Subcutaneous abdominal adipose tissue (tissue), 5 donors: ENCODE data around the gene KRTAP5-9.

Experiments
- H3K27ac ChIP-seq: one replicate; pipeline ENCODE4 v1.7.0; 2013; ENCODE audit warnings: low read depth, mild to moderate bottlenecking, inconsistent platforms, low read length, moderate library complexity
- H3K27me3 ChIP-seq, 5 donors: one replicate each; pipeline ENCODE4 v1.7.0; 2013; ENCODE audit warnings: low read length in 5 of 5, inconsistent platforms in 1 of 5; ENCODE audit not compliant: control insufficient read depth in 5 of 5, insufficient read depth in 4 of 5
- H3K36me3 ChIP-seq, 5 donors: one replicate each; pipeline ENCODE4 v1.7.0; 2013; ENCODE audit warnings: low read length in 5 of 5; ENCODE audit not compliant: control insufficient read depth in 5 of 5, insufficient read depth in 5 of 5
- H3K4me1 ChIP-seq, 5 donors: one replicate each; pipeline ENCODE4 v1.7.0; 2013; ENCODE audit warnings: low read length in 5 of 5, mild to moderate bottlenecking in 3 of 5, moderate library complexity in 1 of 5; ENCODE audit not compliant: control insufficient read depth in 5 of 5, insufficient read depth in 5 of 5
- H3K4me3 ChIP-seq, 5 donors: one replicate each; pipeline ENCODE4 v1.7.0; 2013; ENCODE audit warnings: low read length in 5 of 5, low read depth in 1 of 5
- H3K9ac ChIP-seq, 5 donors: one replicate each; pipeline ENCODE4 v1.7.0; 2013; ENCODE audit warnings: low read length in 5 of 5, mild to moderate bottlenecking in 4 of 5, moderate library complexity in 3 of 5
- H3K9me3 ChIP-seq, 5 donors: one replicate each; pipeline ENCODE4 v1.7.0; 2013; ENCODE audit warnings: low read length in 5 of 5; ENCODE audit not compliant: control insufficient read depth in 5 of 5
- donor health status: healthy.
- donor health status: healthy.
- donor health status: healthy.
- donor health status: healthy.
- donor health status: healthy.

The KRTAP5-9 gene

DNA sequence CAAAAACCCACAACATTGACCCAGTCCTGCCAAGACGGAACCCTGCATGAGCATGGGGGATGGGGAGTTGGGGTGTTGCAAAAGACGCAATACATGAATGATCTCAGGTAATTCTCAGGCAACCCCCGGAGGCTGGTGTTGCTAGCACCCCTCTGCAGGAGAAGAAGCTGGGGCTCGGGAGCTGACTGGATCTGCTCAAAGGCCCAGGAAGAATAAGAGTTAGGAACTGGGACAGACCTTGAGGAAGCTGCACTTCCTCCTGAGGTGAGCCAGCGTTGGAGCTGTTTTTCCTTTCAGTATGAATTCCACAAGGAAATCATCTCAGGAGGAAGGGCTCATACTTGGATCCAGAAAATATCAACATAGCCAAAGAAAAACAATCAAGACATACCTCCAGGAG is at the start of gene KRTAP5-9:
Gene KRTAP5-9 (plus strand): TSS at position 301 of the 400 bp plus-strand sequence. CDS start 238 bp downstream, outside the sequence.
- H3K36me3 ChIP-seq: no peaks in the 10 kb centered on the region
- H3K27ac ChIP-seq: no peak within 1 kb of the TSS
- H3K4me3 ChIP-seq: no peak within 1 kb of the TSS
- H3K9ac ChIP-seq: no peak within 1 kb of the TSS
- peaks cover 0 to 5% (median 0%) of the 10 kb centered on the region in 5 donors for H3K27me3 ChIP-seq
- peaks cover 0 to 18% (median 3%) of the 10 kb centered on the region in 5 donors for H3K4me1 ChIP-seq
- peaks cover 0 to 3% (median 0%) of the 10 kb centered on the region in 5 donors for H3K9me3 ChIP-seq

GRCh38 chr11:71499125-71499524 is 49.1 kb upstream of the KRTAP5-9 start:
- no peak overlapping the region for H3K4me3 ChIP-seq
- no peak overlapping the region for H3K27ac ChIP-seq
- H3K9ac ChIP-seq: no peak overlapping the region
- H3K36me3 ChIP-seq: peaks cover 10 to 94% (median 80%) of the 10 kb centered on the region in 5 donors
- H3K4me1 ChIP-seq: peaks cover 2 to 15% (median 11%) of the 10 kb centered on the region in 5 donors
- H3K27me3 ChIP-seq: no peaks in the 10 kb centered on the region
- peaks cover 0 to 3% (median 0%) of the 10 kb centered on the region in 5 donors for H3K9me3 ChIP-seq

DNA sequence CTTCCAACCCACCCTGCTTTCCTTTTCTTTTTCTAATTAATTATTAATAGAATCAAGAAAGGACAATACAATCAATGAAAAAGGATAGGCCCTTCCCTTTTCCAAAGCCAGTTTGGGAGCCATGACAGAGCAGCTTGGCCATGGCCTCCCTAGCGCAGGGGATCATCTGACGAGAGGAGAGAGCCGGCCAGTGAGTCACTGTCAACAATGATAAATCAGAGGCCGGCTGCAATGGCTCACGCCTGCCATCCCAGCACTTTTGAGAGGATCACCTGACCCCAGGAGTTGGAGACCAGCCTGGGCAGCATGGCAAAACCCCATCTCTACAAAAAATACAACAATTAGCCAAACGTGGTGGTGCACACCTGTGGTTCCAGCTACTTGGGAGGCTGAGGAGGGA is 48.7 kb upstream of the KRTAP5-9 start:
- Histone ChIP-seq H3K27ac (no peak overlapping the region), H3K9me3 (peaks cover 0 to 3% (median 0%) of the 10 kb centered on the region in 5 donors), H3K36me3 (peaks cover 10 to 94% (median 79%) of the 10 kb centered on the region in 5 donors), H3K4me3 (no peak overlapping the region), H3K9ac (no peak overlapping the region), H3K4me1 (peaks cover 2 to 19% (median 11%) of the 10 kb centered on the region in 5 donors), H3K27me3 (no peaks in the 10 kb centered on the region)

- Histone ChIP-seq H3K9ac (no peak overlapping the region), H3K4me1 (peaks cover 2 to 22% (median 11%) of the 10 kb centered on the region in 5 donors), H3K36me3 (peaks cover 6 to 84% (median 69%) of the 10 kb centered on the region in 5 donors), H3K27me3 (no peaks in the 10 kb centered on the region), H3K27ac (no peak overlapping the region), H3K4me3 (no peak overlapping the region), H3K9me3 (peaks cover 0 to 3% (median 0%) of the 10 kb centered on the region in 5 donors)
Measured at GRCh38 chr11:71500601-71501021, 47.6 kb upstream of the KRTAP5-9 start.

DNA sequence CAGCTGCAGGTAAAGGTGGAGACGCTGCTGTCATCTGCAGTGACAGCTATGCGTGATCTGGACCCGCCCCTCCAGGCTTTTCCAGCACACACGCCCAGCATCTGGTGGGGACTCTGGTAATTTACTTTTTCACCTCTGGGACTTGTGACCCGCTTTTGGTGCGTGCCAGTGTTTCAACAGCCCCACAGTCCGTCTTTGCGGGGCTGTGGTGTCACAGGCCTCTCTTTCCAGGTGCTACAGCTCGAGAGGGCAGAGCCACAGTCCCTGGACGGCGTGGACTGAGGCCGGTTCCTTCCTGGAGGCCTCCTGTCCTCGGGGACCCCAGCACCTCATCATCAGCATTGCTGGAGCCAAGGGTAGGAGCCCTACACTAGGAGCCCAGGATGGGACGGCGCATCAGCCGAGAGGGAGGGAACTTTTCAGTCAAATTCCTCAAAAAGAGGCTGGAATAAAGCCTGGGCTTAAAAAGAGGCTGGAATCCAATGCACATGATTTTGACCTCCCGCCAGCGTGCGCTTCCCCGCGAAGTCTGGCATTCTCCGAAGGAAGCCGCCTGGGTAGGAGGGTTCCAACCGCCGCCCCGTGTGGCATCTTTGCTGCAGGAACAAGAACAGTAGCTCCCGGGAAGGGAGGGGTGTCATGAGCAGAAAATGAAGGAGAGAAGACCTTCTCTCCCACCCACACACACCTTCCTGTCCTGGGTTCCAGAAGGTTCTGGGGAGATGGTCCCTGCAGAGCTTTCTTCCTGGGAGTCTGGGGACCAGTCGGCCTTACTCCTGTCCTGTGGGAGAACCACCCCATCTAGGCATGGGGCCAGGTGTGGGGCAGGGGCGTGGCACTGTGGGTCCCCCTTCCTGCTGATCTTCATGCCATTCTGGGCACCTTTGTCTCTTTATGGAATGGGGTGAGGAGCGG is 46.9 kb upstream of the KRTAP5-9 start:
- Histone ChIP-seq H3K27me3 (no peaks in the 10 kb centered on the region), H3K27ac (no peak overlapping the region), H3K4me3 (no peak overlapping the region), H3K36me3 (peaks cover 6 to 83% (median 66%) of the 10 kb centered on the region in 5 donors), H3K4me1 (peaks cover 2 to 22% (median 11%) of the 10 kb centered on the region in 5 donors), H3K9ac (no peak overlapping the region), H3K9me3 (peaks cover 0 to 2% (median 0%) of the 10 kb centered on the region in 5 donors)

DNA sequence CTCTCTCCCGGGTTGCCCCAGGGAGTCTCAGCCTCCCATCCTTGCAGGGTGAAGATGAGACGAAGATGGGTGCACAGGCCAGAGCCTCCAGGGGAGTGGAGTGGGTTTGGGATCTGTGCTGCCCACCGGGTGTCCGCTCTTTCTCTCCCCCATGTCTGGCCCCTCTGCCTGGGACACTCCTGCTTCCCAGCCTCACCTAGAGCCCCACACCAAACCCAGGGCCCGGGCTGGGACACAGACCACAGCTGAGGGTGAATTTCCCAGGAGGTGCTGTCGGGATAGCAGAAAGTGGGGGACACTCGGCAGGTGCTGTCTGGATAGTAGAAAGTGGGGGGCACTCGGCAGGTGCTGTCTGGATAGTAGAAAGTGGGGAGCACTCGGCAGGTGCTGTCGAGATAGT is 46.2 kb upstream of the KRTAP5-9 start:
- peaks cover 2 to 22% (median 11%) of the 10 kb centered on the region in 5 donors for H3K4me1 ChIP-seq
- no peaks in the 10 kb centered on the region for H3K27me3 ChIP-seq
- H3K4me3 ChIP-seq: no peak overlapping the region
- H3K9me3 ChIP-seq: peaks cover 0 to under 1% (median 0%) of the 10 kb centered on the region in 5 donors
- no peak overlapping the region for H3K27ac ChIP-seq
- peaks cover 6 to 81% (median 60%) of the 10 kb centered on the region in 5 donors for H3K36me3 ChIP-seq
- H3K9ac ChIP-seq: no peak overlapping the region

GRCh38 chr11:71502871-71503435 is 45.3 kb upstream of the KRTAP5-9 start:
- Histone ChIP-seq H3K9me3 (peaks cover 0 to 3% (median 0%) of the 10 kb centered on the region in 5 donors), H3K36me3 (peaks cover 4 to 72% (median 52%) of the 10 kb centered on the region in 5 donors)

DNA sequence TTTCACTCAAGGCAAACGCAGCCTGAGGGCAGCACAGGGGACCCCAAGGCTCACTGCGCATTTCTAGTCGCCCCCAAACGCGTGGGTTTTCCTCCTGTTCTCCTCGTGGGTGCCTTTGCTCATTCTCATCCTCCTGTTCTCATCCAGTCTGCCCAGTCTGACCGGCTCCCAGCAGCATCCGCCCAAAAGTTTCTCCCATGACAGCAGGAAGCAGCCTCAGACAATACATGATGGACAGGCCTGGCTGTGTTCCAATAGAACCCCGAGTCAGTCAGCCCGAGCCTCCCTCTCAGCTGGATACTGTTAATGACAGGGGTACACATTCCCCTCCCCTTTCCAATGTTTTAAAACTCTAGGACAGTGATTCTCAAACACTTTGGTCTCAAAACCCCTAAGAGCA is 43.7 kb upstream of the KRTAP5-9 start:
- no peak overlapping the region for H3K9ac ChIP-seq
- H3K36me3 ChIP-seq: peaks cover 0 to 56% (median 37%) of the 10 kb centered on the region in 5 donors
- no peak overlapping the region for H3K27ac ChIP-seq
- peaks cover 0 to 7% (median 3%) of the 10 kb centered on the region in 5 donors for H3K9me3 ChIP-seq
- H3K27me3 ChIP-seq: no peaks in the 10 kb centered on the region
- peaks cover 2 to 22% (median 11%) of the 10 kb centered on the region in 5 donors for H3K4me1 ChIP-seq
- no peak overlapping the region for H3K4me3 ChIP-seq

More at GRCh38 chr11:71502871-71503435, 45.3 kb upstream of the KRTAP5-9 start:
- H3K27me3 ChIP-seq: no peaks in the 10 kb centered on the region
- no peak overlapping the region for H3K4me3 ChIP-seq
- peaks cover 2 to 22% (median 11%) of the 10 kb centered on the region in 5 donors for H3K4me1 ChIP-seq
- no peak overlapping the region for H3K27ac ChIP-seq
- H3K9ac ChIP-seq: no peak overlapping the region

- Histone ChIP-seq H3K36me3 (peaks cover 0 to 52% (median 33%) of the 10 kb centered on the region in 5 donors), H3K9me3 (peaks cover 3 to 10% (median 4%) of the 10 kb centered on the region in 5 donors), H3K4me1 (peaks cover 2 to 20% (median 11%) of the 10 kb centered on the region in 5 donors), H3K4me3 (no peak overlapping the region), H3K27ac (no peak overlapping the region), H3K27me3 (no peaks in the 10 kb centered on the region), H3K9ac (no peak overlapping the region)
Measured at GRCh38 chr11:71505001-71505400, 43.2 kb upstream of the KRTAP5-9 start.
